GM18868 (cell line): Measurements from ENCODE around the gene TXN.
A peak's percentile ranks its signal among the peaks of the same experiment; 100 is the strongest.
"Not testable (repeated sequence)": the region's sequence is repeated elsewhere in the genome, so short reads cannot be mapped to it uniquely, and the experiment has no call there.

Experiments
- ATAC-seq: cut with Tn5 transposase; IDR thresholded peaks from one replicate; pipeline ENCODE4 v1.9.1; 2021; ENCODE audit warnings: mild to moderate bottlenecking, moderate library complexity; ENCODE audit not compliant: unreplicated experiment

Gene TXN

DNA sequence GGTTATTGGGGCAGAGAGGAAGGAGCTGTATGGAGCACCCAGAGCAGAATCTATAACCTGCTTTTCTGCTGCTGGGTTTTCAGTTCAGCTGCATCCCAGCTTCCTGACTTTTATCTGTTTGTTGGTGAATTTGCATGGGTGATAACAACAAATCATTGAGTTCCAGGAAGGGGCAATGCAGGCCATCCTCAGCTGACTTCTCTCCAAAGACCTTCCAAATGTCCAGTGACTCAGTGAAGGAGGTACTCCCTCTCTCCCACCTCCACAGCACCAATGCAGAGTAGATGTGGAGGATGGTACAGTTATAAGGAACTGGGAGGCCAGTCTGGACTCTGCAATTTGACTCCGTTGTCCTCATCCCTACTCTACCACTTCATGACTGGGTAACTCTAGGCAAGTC is 1.6 kb upstream of the TXN start:
- ATAC-seq, result no peak

- ATAC-seq, result peak; percentile 0
Observed at GRCh38 chr9:110257097-110257841, 962 bp upstream of the TXN start.

GRCh38 chr9:110255463-110256379 is 586 bp downstream of the TXN start:
- peak; percentile 20 for ATAC-seq

- ATAC-seq, result no peak
Observed at GRCh38 chr9:110255034-110255462, 1.3 kb downstream of the TXN start.

- no peak for ATAC-seq
Observed at GRCh38 chr9:110254500-110254899, 1.8 kb downstream of the TXN start.

- no peak for ATAC-seq
Observed at GRCh38 chr9:110252509-110253139, 3.7 kb downstream of the TXN start.

- not testable (repeated sequence) for ATAC-seq
Observed at GRCh38 chr9:110251770-110252169, 4.5 kb downstream of the TXN start.

- ATAC-seq, result no peak
Observed at GRCh38 chr9:110251212-110251611, 5.1 kb downstream of the TXN start.

DNA sequence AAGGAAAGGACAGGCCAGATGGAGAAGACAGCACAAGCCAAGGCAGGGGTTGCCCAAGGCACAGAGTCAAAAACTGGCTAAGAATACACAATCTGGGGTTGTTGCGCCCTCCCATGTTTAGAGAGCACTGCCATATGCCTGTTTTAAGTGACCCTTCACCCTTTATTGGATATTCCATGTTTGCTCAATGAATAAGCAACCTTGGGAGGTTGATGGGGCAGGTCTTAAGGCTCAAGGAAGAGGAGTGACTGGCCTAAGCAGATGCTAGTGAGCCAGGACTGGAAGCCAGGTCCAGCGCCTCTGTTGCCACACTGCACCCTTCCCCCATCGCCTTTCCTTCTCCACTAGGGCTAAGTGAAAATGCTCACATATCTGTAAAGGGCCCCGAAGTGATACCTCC is 6.7 kb downstream of the TXN start:
- ATAC-seq, result no peak

DNA sequence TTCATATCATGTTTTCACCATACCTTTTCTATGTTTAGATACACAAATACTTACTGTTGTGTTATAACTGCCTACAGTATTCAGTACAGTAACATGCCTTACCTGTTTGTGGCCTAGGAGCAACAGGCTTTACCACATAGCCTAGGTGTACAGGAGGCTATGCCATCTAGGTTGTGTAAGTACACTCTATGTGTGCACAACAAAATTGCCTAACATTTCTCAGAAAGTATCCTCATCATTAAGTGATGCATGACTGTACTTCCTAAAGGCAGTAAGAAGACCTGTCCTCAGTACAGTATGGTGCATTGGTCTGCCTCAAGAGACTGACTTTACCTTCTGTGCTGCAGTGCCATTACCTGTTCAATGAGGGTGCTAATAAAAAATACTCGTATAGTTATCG is 7.9 kb downstream of the TXN start:
- ATAC-seq, result no peak

GRCh38 chr9:110246214-110246613 is 10.1 kb downstream of the TXN start:
- ATAC-seq, result no peak

GRCh38 chr9:110244616-110245015 is 11.7 kb downstream of the TXN start:
- ATAC-seq, result no peak

DNA sequence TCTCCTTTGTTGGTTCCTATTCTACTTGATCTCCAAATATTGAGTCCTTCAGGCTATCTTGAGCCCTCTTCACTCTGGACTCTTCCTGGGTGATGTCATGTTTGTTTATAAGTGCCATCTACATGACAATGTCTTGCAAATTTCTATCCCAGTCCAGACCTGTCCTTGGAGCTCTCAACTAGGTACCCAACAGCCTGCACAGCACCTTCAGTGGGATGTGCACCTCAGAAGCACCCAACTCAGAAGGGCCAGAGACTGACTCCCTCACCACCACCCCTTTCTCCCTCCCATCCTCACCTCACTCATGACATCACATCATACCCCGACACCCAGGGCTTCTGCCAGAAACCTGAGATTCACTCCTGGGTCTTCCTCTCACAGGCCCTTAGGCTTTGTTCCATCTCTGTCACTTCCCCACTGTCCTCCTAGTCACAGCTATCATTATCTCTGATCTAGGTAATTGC is 14.4 kb downstream of the TXN start:
- no peak for ATAC-seq

DNA sequence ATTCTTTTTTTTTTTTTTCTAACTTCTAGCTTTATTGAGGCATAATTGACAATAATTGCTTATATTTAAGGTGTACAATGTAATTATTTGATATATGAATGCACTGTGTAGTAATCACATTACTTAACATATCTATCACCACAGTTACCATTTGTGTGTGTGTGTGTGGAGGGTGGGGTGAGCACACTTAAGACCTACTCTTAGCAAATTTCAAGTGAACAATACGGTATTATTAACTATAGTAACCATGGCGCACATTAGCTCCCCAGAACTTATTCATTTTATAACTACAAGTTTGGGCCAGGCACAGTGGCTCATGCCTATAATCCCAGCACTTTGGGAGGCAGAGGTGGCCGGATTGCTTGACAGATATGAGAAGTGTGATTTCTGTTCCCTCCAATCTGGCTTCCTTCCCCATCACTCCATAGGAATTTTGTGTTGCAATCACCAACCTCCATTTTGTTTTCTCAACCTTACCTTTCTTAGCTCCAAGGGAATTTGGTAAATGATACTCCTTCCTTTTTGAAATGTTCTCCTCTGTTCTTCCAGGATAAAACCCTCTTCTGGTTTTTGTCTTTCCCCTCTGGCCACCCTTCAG is 14.9 kb downstream of the TXN start:
- ATAC-seq, result no peak

- no peak for ATAC-seq
Observed at GRCh38 chr9:110240198-110240597, 16.1 kb downstream of the TXN start.

DNA sequence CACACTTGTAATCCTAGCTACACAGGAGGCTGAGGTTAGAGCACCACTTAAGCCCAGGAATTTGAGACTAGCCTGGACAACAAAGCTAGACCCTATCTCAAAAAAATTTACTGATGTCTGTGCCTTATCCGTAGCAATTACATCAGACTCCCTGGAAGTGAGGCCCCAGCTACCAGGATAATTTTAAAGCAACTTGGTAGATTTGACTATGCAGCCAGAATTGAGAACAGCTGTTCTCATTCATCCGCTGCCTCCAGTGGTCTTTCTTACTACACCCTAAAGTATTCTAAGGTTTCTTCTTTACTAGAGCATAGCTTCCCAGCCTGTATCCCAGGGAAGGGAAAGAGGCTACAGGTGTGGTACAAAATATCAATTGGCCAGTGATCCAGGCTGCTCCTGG is 28.0 kb downstream of the TXN start:
- ATAC-seq, result no peak

DNA sequence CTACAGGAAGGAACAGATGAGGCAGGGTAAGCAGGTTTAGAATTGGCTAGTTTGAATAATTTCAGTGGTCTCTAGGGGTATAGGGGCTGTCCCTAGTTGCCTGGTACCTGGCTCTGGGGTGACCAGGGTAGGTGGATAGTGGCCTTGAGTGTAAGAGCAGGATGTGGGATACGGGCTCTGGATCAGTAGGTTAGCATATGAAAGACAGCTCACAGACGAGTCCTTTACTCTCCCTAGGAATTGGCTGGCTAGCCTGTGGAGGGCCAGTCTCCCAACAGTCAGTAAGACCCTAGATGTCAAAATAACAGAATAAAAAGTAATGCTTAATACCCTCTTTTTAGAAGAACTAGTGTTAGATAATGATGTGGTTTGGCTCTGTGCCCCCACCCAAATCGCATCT is 31.7 kb downstream of the TXN start:
- ATAC-seq, result no peak

DNA sequence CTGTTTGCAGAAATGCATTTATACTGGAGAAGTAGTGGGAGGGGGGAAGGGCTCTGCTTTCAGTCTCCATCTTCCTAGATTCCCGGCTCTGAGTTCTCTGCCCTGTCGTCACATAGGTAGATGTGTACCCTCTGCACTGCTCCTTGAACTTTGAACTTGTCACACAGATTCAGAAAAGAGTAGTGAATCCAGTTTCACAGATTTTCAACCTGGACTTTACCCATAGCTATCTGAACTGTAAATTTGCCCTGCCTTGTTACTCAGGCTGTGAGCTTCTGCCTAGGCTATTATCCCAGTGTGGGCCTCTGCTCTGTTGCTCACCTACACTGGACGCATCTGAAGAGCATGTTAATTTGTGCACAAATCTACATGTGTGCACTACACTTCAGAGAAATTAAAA is 35.5 kb downstream of the TXN start:
- ATAC-seq, result no peak

- ATAC-seq, result no peak
Observed at GRCh38 chr9:110217656-110218099, 38.6 kb downstream of the TXN start.

- no peak for ATAC-seq
Observed at GRCh38 chr9:110214586-110215355, 41.5 kb downstream of the TXN start.
